IPS DF 4.7 (cell line): Measurements from ENCODE around the gene GALNT9.

Source experiments
- DNase-seq: peaks from one replicate; pipeline ENCODE4 v3.0.0-alpha.2; 2013; ENCODE audit warnings: low spot score; ENCODE audit errors: extremely low read depth

GALNT9 gene

DNA sequence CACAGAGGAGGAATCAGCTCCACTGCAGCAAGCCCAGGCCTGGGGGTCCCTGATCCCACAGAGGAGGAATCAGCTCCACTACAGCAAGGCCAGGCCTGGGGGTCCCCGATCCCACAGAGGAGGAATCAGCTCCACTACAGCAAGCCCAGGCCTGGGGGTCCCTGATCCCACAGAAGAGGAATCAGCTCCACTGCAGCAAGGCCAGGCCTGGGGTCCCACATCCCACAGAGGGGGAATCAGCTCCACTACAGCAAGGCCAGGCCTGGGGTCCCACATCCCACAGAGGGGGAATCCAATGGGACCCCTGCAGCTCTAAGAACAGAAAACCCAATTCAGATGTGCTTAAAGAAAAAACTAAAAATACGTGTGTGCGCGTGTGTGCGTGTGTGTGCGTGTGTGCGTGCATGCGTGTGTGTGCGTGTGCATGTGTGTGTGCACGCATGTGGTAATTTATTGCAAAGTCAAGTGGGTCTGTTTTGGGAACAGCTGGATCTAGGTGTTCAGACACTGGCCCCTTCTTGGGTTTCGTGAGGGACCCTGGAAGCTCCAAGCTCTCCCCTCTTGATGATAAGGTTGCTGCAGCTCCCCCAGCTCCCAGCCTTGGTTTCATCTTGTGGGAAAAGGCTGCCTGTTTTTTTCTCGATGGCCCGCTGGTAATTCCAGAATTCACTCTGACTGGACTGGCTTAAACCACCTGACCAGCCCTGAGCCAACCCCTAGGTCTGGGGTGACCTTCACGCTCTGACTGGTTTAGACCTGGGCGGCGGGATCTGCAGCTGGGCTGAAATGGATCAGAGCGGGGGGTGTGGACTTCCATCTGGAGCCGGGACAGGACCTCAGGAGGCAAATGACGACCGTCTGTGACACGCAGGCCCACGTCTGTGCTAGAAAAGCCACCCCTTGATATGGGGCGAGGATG is 47.1 kb downstream of the GALNT9 start:
- DNase-seq, result no peak

DNA sequence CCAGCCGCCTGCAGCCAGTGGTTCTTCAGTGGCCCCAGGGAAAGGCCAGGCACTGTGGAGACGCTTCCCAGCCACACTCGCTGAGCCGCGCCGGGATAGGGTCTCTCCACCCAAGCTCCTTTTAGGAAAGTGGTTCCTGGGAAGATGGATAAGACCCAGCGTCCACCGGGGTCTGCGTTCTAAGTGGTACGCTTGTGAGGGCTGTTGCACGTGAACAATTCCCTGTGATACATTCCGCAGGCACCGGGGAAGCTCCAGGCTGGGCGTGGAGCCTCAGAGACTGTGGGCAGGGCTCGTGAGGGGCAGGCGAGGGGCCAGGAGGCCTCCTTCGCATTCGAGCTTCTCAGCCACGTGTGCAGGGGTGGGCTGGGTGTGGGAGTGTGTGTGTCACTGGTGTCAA is 48.4 kb downstream of the GALNT9 start:
- DNase-seq, result no peak

GRCh38 chr12:132280406-132280805 is 49.0 kb downstream of the GALNT9 start:
- DNase-seq, result no peak

- DNase-seq, result no peak
These were observed 49.5 kb downstream of the GALNT9 start for GRCh38 chr12:132279930-132280329.

DNA sequence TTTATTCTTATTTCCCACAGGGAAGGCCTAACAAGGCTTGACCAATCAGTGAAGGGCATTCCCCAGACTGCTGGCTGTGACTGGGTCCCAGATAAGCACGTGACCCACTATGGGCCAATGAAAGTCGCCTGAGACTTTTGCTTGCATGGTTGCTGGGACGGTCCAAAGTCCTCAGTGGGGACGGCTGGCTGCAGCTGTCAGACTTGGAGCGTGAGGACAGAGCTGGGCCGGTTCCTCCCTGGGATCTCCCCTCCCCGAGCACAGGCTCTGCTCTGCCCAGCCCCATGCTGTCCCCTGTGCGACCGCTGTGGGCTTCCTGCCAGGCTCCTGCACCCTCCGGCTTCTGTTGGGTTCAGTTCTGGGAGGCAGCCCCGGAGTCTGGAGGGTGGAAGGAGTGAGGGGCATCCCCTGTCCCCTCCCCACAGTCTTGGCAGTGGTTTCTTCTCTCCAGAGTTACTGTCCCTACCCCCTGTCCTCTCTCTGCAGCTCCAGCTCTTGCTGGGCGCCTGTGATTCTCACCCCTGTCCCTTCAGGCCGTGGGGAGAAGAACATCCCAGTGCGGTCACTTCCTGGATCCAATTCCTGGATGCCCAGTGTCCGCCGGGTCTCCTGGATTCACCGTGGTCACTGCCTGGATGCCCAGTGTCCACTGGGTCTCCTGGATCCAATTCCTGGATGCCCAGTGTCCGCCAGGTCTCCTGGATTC is 50.1 kb downstream of the GALNT9 start:
- no peak for DNase-seq

- no peak for DNase-seq
These were observed 50.8 kb downstream of the GALNT9 start for GRCh38 chr12:132278401-132279183.

- no peak for DNase-seq
These were observed 51.4 kb downstream of the GALNT9 start for GRCh38 chr12:132277949-132278348.

- no peak for DNase-seq
These were observed 51.9 kb downstream of the GALNT9 start for GRCh38 chr12:132277374-132277941.

- DNase-seq, result no peak
These were observed 52.5 kb downstream of the GALNT9 start for GRCh38 chr12:132276827-132277373.

DNA sequence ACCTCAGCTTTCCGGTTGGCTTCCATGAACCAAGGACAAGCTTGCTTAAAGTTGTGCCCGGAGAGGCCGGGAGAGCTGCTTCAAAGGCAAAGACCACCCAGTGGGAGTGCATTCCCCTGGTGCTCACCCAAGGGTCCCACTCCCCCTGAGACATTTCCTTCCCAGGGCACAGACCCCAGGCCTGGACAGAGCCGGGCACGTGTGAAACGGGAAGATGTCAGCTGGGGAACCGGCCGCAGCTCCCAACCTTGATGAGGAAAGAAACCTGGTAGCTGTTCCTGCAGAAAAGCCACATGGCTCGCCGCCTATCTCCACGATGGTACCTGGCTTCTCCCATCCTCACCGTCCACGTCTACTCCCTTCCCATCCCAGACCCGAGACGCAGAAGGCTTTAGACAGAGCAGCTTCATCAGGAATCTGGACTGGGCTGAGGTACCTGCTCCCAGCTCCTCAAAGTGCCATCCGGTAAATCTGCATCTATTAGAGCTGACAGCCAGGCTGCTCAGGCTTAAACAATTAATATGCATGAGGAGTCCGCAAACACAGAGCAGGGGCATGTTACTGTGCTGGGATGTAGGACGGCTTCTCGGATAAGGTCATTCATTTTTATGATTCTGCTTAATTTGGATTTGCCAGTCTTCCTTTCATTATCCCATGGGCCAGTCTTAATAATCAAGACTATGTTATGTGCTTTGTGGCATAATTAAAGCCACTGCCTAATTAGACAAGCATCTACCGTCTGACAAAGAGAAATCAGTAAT is 53.1 kb downstream of the GALNT9 start:
- no peak for DNase-seq

DNA sequence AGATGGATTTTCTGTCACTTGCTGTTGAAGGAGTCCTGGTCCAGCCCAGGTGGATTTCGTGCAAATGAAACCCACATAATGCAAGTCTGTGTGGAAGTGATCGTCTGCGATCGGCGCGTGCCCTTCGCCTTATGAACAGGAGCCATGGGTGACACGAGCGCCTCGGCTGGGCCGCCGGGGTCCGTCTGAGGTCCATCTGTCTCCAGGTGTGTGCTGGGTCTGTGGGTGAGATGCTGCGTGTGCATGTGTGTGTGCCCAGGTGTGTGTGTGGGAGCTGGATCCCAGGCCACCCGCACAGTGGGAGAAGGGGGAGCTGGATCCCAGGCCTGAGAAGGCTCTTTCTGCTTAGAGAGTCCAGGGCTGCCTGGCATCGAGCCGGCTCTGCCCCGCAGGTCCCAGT is 53.8 kb downstream of the GALNT9 start:
- DNase-seq, result no peak

DNA sequence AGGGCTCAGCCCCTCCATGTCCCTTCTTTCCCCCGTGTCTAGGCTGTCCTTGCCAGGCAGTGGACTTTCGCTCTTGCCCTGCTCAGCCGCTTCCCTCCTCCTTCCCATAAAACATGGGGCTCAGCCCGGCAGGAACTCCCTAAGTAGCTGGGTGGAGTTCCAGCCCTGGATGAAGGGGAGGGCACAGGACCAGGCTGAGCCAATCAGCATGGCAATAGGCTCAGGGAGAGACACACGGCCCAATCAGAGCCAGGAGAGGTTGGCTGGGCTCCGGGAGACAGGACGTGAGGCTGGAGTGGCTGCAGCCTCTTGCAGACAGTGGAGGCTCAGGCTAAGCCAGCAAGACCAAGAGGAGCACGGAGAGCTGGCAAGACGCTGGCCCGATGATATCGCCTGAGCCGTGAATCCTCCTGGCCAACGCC is 54.3 kb downstream of the GALNT9 start:
- no peak for DNase-seq

- no peak for DNase-seq
These were observed 55.4 kb downstream of the GALNT9 start for GRCh38 chr12:132273992-132274334.

- no peak for DNase-seq
These were observed 56.7 kb downstream of the GALNT9 start for GRCh38 chr12:132272711-132273110.

GRCh38 chr12:132271755-132272092 is 57.7 kb downstream of the GALNT9 start:
- DNase-seq, result no peak

GRCh38 chr12:132270969-132271754 is 58.2 kb downstream of the GALNT9 start:
- DNase-seq, result no peak

DNA sequence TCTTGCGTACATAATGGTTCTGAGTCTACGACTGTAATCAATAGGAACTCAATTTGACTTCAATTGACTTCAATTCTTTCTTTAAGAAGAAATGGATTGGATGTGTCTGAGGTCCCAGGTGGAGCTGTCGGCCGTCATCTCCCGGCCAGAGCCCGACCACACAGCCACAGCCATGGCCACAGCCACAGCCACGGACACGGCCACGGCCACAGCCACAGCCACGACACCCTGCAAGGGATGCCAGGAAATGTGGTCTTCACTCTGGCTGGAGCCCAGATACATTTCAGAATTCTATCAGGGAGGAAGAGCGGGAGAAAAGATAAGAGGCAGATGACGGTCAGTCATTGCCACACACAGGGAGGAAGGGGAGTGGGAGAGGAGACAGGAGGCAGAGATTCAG is 58.9 kb downstream of the GALNT9 start:
- DNase-seq, result no peak

- DNase-seq, result no peak
These were observed 60.0 kb downstream of the GALNT9 start for GRCh38 chr12:132269271-132269968.

DNA sequence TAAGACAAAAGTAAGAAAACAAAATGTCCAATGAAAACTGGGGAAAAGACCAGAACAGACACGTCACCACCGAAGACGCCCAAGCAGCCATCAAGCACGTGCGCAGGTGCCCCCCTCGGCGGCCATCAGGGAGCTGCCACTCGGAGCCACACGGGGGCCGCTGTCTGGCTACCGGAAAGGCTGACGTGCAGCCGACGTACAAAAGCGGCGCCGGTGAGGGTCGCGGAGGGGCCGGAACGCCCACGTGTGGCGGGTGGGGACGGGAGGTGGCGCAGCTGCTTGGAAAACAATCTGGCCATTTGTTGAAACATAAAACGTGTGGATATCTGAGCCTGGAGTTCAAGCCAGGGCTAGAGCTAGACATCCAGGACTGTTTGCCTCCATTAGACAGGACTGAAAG is 60.7 kb downstream of the GALNT9 start:
- no peak for DNase-seq
